Right hindlimb (tissue), 1 donor: ENCODE measurements around the gene TBRG1.
A peak's percentile ranks its signal among the peaks of the same experiment; 100 is the strongest.

ENCODE experiments used
- DNase-seq: peaks from one replicate; pipeline ENCODE4 v3.0.0-alpha.2; 2018

The TBRG1 gene

GRCh38 chr11:124623861-124624525 lies 1.3 kb downstream of the TBRG1 start:
- no peak for DNase-seq

GRCh38 chr11:124625504-124626168 lies 3.0 kb downstream of the TBRG1 start:
- no peak for DNase-seq

DNA sequence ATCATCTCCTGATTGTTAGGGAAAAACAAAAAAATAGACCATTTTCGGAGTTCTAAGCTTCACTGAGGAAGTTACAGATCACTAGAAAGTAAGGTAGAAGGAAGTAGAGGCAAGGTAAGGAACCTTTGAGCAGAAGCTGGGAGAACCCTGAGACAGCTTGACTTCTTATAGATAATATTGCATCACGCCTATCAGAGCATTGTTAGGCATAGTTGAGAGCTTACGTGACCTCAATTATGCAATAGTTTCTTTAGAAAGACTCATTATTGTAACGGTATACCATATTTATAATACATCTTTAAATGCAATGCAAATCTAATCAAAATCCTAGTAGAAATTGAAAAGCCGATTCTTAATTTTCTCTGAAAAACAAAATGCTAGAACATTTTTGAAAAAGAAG lies 4.9 kb downstream of the TBRG1 start:
- no peak for DNase-seq

GRCh38 chr11:124629961-124630360 lies 7.3 kb downstream of the TBRG1 start:
- no peak for DNase-seq

GRCh38 chr11:124633355-124633754 lies 10.7 kb downstream of the TBRG1 start:
- DNase-seq = no peak

GRCh38 chr11:124635932-124636331 lies 13.3 kb downstream of the TBRG1 start:
- no peak for DNase-seq

DNA sequence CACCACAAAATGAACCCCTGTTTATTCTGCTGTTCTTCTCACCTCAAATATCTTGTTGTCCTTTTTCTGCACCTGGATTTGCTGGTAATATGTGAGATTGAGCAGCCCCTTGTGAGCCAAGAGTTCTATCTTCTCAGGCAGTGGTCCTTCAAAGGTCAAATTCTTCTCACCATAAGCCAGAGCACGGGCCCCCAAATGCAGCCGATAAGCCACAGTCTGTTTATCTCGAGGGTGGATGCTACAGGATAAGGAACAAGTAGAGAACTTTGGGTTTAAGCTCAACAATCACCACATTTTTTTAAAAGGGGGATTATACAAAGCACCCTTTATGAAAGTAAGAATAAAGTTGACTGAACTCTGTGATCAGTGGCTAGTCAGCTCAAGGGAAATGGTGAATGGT lies 15.8 kb downstream of the TBRG1 start:
- no peak for DNase-seq

DNA sequence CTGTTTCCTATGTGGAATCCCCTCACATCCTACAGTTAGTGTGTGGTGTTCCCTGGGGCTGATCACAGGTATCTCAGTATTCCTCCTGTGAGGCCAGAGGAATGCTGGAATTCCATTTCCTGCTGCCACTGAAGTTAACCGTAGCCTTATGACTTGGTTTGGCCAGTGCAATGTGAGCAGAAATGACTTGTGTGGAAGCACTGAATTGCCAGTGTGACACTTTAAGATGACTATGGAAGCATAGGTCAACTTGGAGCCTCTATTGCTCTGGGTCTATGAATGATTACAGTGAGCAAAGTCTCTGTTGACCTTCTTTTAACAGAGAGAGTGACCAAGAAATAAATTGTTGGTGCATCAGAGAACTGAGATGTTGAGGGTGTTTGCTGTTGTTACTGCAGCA lies 16.5 kb downstream of the TBRG1 start:
- DNase-seq = no peak

DNA sequence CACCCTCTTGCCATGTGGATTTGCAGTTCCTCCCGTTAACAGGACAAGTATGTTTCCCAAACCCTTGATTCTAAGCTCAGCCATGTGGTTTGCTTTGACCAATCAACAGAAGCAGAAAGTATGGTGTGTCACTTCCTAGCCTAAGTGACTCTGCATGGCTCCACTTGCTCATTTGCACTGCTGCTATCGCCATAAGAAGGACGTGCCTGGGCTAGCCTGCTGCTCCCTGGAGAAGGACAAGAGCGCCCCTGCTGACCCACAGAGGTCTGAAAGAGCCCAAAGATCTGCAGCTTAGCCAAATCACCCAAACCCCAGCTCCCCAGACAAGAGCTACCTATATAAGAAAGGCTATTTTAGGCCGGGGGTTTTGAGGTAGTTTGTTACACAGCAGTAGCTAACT lies 18.0 kb downstream of the TBRG1 start:
- no peak for DNase-seq

DNA sequence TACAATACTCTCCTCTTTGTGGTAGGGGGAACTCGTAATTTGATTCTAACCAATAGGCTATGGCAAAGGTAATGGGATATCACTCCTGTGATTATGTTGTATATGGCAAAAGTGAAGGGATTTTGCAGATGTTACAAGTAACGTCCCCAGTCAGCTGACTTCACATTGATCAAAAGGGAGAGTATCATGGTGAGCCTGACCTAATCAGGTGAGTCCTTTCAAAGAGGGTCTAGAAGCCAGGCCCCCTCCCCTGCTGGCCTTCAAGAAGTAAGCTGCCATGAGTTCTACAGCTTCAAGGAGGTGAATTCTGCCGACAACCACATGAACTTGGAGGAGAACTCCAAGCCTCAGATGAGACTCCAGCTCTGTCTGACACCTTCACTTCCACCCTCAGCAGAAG lies 20.0 kb downstream of the TBRG1 start:
- DNase-seq = no peak

GRCh38 chr11:124643042-124643604 lies 20.5 kb downstream of the TBRG1 start:
- DNase-seq = no peak

DNA sequence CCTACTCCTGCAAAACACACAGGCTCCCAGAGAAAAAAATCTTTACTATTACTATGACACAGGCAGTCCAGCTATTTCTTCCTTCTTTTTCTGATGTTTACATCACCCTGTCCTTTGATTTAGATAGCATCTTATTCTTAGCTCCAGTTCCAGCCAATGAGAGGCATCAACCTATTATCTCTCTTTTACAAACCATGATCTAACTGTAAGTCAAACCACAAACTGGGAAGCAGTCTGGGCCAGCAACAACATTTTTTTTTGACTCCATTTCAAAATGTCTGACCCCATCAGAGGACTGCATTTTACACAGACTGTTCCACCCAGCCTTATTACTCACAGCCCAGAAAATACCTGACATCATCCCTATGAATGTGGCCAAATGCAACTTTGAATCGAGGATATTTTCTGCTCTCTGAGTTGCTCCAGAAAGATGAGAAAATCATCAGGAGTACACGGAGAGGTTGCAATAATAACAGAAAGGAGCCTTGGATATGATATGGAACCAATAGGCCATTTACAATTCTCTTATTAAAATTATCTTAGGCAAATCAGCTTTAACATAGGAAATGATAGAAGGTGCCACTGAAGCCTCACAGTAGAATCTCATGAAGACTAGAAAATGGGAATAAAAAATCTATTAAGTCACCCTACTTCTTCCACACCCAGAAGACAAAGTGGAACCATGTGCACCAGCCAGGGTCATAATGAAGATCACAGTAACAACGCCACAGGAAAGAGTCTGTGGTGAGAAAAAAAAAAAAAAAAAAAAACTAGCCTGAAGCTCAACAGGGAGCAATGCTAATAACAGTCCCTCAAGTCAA lies 21.2 kb downstream of the TBRG1 start:
- no peak for DNase-seq

DNA sequence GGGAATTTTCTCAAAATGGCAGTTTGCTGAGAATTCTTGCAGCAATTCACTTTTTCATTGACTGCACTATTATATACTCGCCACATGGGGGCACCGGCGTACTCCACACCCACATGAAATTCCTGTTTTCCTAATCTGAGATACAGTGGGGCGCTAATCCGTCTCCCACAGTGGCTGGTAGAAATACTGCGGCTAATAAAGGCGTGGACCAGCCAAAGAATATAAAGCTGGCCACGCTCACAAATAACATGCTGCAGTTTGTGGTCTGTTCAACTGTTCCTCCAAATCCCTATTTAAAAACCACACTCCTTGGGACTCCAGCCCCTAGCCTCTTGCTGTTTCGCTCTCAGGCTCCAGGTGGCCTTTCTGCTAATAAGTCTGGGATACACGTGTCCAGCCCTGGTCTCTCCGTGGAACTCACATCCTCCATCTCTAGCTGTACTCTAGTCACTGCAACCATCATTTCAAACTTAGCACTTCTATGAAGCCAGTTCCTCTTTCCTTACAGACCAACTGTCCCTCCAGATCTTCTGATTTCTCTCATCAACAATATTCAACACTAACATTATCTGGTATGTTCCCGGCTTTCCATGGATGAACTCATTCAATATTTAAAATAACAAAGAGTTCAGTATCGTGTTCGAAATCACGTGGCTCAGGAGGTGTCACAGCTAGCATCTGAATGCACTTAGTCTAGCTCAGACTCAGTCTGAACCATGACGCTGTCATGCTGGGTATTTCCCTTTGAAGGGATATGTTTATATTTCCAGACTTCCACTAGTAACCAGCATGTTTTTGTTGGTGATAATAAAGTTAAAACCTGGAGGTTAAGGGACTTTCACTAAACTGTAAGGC lies 22.0 kb downstream of the TBRG1 start:
- peak; percentile 63 for DNase-seq

GRCh38 chr11:124646148-124646547 lies 23.5 kb downstream of the TBRG1 start:
- DNase-seq = no peak

GRCh38 chr11:124648610-124649009 lies 25.9 kb downstream of the TBRG1 start:
- DNase-seq = no peak

DNA sequence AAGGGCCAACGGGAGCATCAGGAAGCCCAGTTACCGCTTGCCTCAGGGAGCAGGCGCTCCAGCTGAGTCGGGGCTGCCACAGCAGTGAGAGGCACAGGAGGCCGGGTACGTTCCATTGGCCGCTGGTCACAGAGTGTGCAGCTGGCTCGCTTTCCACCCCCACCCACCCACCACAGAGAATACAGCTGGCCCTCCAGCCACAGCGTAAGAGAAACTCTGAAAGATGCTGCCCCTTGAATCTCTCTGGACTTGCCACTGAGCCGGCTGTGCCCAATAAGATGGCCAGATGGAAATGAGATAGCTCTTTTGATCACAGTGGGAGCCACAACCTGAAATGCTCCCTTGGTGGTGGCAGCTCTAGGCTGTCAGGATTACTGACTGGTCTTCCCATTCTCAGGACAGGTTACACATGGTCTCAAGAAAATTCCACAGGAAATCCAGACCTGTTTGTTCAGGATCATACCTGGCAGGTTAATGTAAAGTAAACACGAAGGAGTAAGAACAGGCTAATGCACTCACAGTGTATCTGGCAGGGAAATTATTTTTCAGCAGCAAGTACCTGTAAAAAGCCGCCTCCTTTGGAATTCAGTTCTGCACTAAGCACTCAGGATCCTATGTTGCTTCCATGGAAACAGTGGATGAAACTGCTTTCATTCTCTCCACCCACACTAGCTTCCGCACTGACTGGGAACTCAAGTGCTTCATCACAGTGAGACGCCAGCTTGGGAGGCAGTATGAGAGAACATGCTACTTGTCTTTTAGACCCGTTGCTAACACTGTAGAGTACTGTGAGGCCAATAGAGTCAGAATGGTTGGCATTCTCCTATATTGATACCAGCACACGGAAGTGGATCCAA lies 34.3 kb downstream of the TBRG1 start:
- DNase-seq = peak; percentile 41

GRCh38 chr11:124657904-124658303 lies 35.2 kb downstream of the TBRG1 start:
- DNase-seq = no peak

DNA sequence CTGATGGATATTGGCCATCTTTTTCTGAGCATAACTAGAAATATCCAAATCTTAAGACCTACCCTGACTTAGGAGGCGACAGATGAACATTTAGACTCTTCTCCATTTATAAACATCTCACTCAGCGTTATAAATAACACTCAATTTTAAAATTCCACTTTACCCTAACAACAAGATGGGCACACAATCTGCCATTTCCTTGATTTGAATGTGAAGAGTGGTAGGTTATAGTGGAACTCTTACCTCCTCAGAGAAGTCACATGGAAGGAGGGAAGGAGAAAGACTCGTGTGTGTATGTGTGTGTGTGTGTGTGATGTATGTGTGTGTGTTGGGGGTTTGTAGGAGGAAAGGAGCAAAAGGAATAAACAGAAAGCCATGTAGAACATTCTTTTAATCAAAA lies 35.8 kb downstream of the TBRG1 start:
- DNase-seq = no peak

- no peak for DNase-seq
Observed at GRCh38 chr11:124658986-124659385, 36.3 kb downstream of the TBRG1 start.

DNA sequence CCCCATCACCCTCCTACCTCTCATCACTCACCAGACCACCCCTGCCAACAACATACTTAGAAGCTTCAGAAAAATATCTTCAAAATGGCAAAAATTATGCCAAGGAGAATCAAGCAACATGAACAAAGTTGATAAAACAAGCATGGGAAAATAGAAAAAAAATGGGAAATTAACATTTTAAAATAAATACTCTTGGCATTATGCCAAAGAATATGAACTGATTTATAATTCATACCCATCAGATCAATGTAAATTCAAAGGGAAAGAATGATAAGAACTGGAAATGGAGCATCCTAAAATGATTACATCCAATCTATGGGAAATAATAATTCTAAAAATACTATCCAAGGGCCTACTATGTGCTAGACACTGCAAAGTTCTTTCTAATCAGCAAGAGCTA lies 38.9 kb downstream of the TBRG1 start:
- DNase-seq = no peak

DNA sequence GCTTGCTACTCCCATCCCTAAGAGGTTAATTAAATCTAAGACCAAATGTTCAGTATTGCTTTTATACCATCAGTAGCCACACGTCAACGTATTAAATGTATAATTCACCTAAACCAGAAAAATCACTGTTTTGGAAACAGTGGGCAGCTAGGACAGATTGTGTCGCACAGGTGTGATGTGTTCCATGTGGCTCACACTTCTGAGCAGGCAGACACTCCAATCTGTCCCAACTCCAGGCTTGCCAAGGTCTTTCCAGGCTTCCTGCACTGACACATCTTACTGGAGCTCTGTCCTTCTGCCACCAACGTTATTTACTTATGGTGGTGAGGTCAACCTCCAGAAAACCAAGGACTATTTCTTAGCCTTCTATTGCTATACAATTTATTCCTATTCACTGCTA lies 39.4 kb downstream of the TBRG1 start:
- no peak for DNase-seq

DNA sequence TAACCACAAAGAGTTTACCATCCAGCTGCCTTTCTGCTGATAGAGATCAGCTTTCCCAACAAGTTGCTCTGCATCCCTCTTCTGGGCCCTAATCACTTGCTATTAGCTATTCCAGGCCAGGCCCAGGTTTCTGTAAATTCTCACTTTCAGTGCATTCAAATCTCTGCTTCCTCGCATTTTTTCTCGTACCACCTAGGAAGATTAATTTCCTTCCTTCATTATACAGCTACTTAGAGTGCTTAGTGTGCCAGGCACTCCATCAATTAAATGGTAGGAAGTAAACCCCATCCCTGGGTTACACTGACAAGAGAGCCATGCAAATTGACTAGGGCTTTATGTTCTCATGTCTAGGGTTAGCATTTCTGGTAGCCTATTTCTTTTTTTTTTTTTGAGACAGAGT lies 41.2 kb downstream of the TBRG1 start:
- no peak for DNase-seq
